Endodermal cell (in vitro differentiated cells): ENCODE results near the gene FLYWCH1. TPM values are rescaled to one million over a fixed set of nuclear protein-coding genes. Genes with fewer than 3 reads are reported as not detected.

Source experiments
- DNase-seq: peaks from one replicate; pipeline ENCODE4 v3.0.0-alpha.2; 2017
- H3K27ac ChIP-seq: 2 replicates; pipeline ENCODE4 v1.5.1; 2013; ENCODE audit warnings: mild to moderate bottlenecking, low read depth, low read length, moderate library complexity
- H3K27me3 ChIP-seq: 2 replicates; pipeline ENCODE4 v1.6.1; 2013; ENCODE audit warnings: mild to moderate bottlenecking, low read length, moderate library complexity; ENCODE audit not compliant: insufficient read depth, control insufficient read depth, poor library complexity, severe bottlenecking
- H3K36me3 ChIP-seq: 2 replicates; pipeline ENCODE4 v1.7.0; 2013; ENCODE audit warnings: mild to moderate bottlenecking, low read length, moderate library complexity; ENCODE audit not compliant: control insufficient read depth, insufficient read depth
- H3K4me1 ChIP-seq: one replicate; pipeline ENCODE4 v1.7.0; 2013; ENCODE audit warnings: low read length; ENCODE audit not compliant: control insufficient read depth, insufficient read depth
- H3K4me3 ChIP-seq: 2 replicates; pipeline ENCODE4 v1.5.1; 2013; ENCODE audit warnings: mild to moderate bottlenecking, low read length, moderate library complexity
- H3K9ac ChIP-seq: 2 replicates; pipeline ENCODE4 v1.6.1; 2013; ENCODE audit warnings: mild to moderate bottlenecking, low read length, moderate library complexity; ENCODE audit not compliant: poor library complexity, severe bottlenecking; ENCODE audit errors: extremely low read depth
- H3K9me3 ChIP-seq: 2 replicates; pipeline ENCODE4 v1.6.1; 2013; ENCODE audit warnings: mild to moderate bottlenecking, low read length, moderate library complexity; ENCODE audit not compliant: control insufficient read depth
- H3K27ac Mint-ChIP-seq: 2 replicates; pipeline ENCODE4 v1.8.0; 2020; ENCODE audit warnings: mixed read lengths
- H3K27me3 Mint-ChIP-seq: 2 replicates; pipeline ENCODE4 v1.8.0; 2021; ENCODE audit warnings: mild to moderate bottlenecking, mixed read lengths; ENCODE audit not compliant: insufficient read depth
- H3K36me3 Mint-ChIP-seq: 2 replicates; pipeline ENCODE4 v1.8.0; 2020; ENCODE audit warnings: low read depth, mixed read lengths
- H3K4me1 Mint-ChIP-seq: 2 replicates; pipeline ENCODE4 v1.8.0; 2020; ENCODE audit warnings: mixed read lengths
- H3K4me3 Mint-ChIP-seq: 2 replicates; pipeline ENCODE4 v1.8.0; 2020; ENCODE audit warnings: mild to moderate bottlenecking, moderate library complexity, mixed read lengths
- H3K9me3 Mint-ChIP-seq: 2 replicates; pipeline ENCODE4 v1.8.0; 2020; ENCODE audit warnings: mild to moderate bottlenecking, mixed read lengths
- CTCF ChIP-seq: fragments of 200-600 bp; sonication (generic); conservative IDR thresholded peaks from 2 replicates; pipeline ENCODE4 v1.5.0; 2021; ENCODE audit warnings: antibody characterized with exemption, mild to moderate bottlenecking
- WGBS, 2 experiments: methylation state at CpG; one replicate each; pipeline versions ENCODE4 v1.1.5 to v1.1.7; 2013; ENCODE audit warnings: missing lambda C conversion rate in 2 of 2, mixed read lengths in 1 of 2; ENCODE audit not compliant: insufficient coverage in 1 of 2, insufficient read length in 1 of 2; 5-methylcytosine and 5-hydroxymethylcytosine counted together
- total RNA-seq, 2 donors: library from RNA; stranded (reverse); fragmentation: NEBNext Ultra II Directional in 1 of 2; extraction: Animal tissue kit (Norgen Biotek cat#: 25700) in 1 of 2; gene quantifications; 2 replicates in 1 of 2; 3 replicates in 1 of 2; pipeline ENCODE4 v1.2.1, GENCODE V29; 2021

Gene FLYWCH1
- total RNA-seq, 2 donors from 2014 or later, result 20.5 to 33.6 TPM

GRCh38 chr16:2968738-2969544, 57.2 kb downstream of the FLYWCH1 start, which contains the start of gene PAQR4:
PAQR4 (plus strand) TSS chr16:2969348; CDS start chr16:2969675, 327 bp downstream.
- no peak for TF ChIP-seq CTCF
- peaks cover 6% of the 10 kb centered on the region for H3K4me1 Mint-ChIP-seq
- peaks cover 37% of the 10 kb centered on the region for H3K27me3 Mint-ChIP-seq
- peaks cover 14% of the 10 kb centered on the region for H3K36me3 Mint-ChIP-seq
- peak; percentile 95 for DNase-seq
- no peaks in the 10 kb centered on the region for H3K9me3 Mint-ChIP-seq
- Histone ChIP-seq H3K27ac (peak within 1 kb of the TSS; percentile 49), H3K9ac (peak within 1 kb of the TSS; percentile 38), H3K9me3 (no peaks in the 10 kb centered on the region), H3K4me1 (peaks cover 14% of the 10 kb centered on the region), H3K36me3 (no peaks in the 10 kb centered on the region), H3K4me3 (peak within 1 kb of the TSS; percentile 80), H3K27me3 (no peaks in the 10 kb centered on the region)
- H3K27ac Mint-ChIP-seq, result no peak within 1 kb of the TSS
- H3K4me3 Mint-ChIP-seq, result peak within 1 kb of the TSS; percentile 64
- 3 to 7% methylated on average over 34 to 98 of the region's 98 CpGs for WGBS, 2 experiments

- H3K4me3 ChIP-seq, result peak overlapping the region; percentile 80
- no peaks in the 10 kb centered on the region for H3K9me3 ChIP-seq
- Mint-ChIP-seq H3K27ac (no peak overlapping the region), H3K4me1 (peaks cover 4% of the 10 kb centered on the region), H3K9me3 (no peaks in the 10 kb centered on the region), H3K4me3 (peak overlapping the region; percentile 64), H3K36me3 (peaks cover 14% of the 10 kb centered on the region), H3K27me3 (peaks cover 34% of the 10 kb centered on the region)
- H3K36me3 ChIP-seq, result no peaks in the 10 kb centered on the region
- peak; percentile 77 for TF ChIP-seq CTCF
- no peaks in the 10 kb centered on the region for H3K27me3 ChIP-seq
- peak; percentile 94 for DNase-seq
- 1 to 2% methylated on average over 28 to 83 of the region's 83 CpGs for WGBS, 2 experiments
- peaks cover 14% of the 10 kb centered on the region for H3K4me1 ChIP-seq
- H3K27ac ChIP-seq, result peak overlapping the region; percentile 49
- H3K9ac ChIP-seq, result peak overlapping the region; percentile 38
These were observed 58.1 kb downstream of the FLYWCH1 start for GRCh38 chr16:2969545-2970521.

- peaks cover 14% of the 10 kb centered on the region for H3K4me1 ChIP-seq
- no peaks in the 10 kb centered on the region for H3K27me3 ChIP-seq
- no peak overlapping the region for H3K9ac ChIP-seq
- 82 to 93% methylated on average over 3 to 6 of the region's 6 CpGs for WGBS, 2 experiments
- H3K27ac Mint-ChIP-seq, result peak overlapping the region; percentile 48
- peaks cover 14% of the 10 kb centered on the region for H3K36me3 Mint-ChIP-seq
- peaks cover 4% of the 10 kb centered on the region for H3K4me1 Mint-ChIP-seq
- H3K9me3 ChIP-seq, result no peaks in the 10 kb centered on the region
- peaks cover 6% of the 10 kb centered on the region for H3K36me3 ChIP-seq
- no peak for TF ChIP-seq CTCF
- H3K4me3 ChIP-seq, result peak overlapping the region; percentile 80
- DNase-seq, result no peak
- H3K9me3 Mint-ChIP-seq, result no peaks in the 10 kb centered on the region
- H3K4me3 Mint-ChIP-seq, result peak overlapping the region; percentile 64
- no peak overlapping the region for H3K27ac ChIP-seq
- H3K27me3 Mint-ChIP-seq, result peaks cover 29% of the 10 kb centered on the region
These were observed 58.8 kb downstream of the FLYWCH1 start for GRCh38 chr16:2970563-2970962.
